Measurements from ENCODE around the gene RETN.

The RETN gene

GRCh38 chr19:7682175-7682855, 13.5 kb downstream of the RETN start:
- H3K4me3 ChIP-seq (ENCODE audit: low read depth, low read length): peak overlapping the region; percentile 99
- TF ChIP-seq, protein P1, sequence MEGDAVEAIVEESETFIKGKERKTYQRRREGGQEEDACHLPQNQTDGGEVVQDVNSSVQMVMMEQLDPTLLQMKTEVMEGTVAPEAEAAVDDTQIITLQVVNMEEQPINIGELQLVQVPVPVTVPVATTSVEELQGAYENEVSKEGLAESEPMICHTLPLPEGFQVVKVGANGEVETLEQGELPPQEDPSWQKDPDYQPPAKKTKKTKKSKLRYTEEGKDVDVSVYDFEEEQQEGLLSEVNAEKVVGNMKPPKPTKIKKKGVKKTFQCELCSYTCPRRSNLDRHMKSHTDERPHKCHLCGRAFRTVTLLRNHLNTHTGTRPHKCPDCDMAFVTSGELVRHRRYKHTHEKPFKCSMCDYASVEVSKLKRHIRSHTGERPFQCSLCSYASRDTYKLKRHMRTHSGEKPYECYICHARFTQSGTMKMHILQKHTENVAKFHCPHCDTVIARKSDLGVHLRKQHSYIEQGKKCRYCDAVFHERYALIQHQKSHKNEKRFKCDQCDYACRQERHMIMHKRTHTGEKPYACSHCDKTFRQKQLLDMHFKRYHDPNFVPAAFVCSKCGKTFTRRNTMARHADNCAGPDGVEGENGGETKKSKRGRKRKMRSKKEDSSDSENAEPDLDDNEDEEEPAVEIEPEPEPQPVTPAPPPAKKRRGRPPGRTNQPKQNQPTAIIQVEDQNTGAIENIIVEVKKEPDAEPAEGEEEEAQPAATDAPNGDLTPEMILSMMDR (IDR thresholded peaks at IDR 0.05; ENCODE audit: low read depth, low read length): no peak

GRCh38 chr19:7685546-7686445, 16.9 kb downstream of the RETN start:
- TF ChIP-seq, protein P1 (IDR thresholded peaks at IDR 0.05; ENCODE audit: low read depth, low read length): no peak
- no peak overlapping the region for H3K4me3 ChIP-seq (ENCODE audit: low read depth, low read length)

DNA sequence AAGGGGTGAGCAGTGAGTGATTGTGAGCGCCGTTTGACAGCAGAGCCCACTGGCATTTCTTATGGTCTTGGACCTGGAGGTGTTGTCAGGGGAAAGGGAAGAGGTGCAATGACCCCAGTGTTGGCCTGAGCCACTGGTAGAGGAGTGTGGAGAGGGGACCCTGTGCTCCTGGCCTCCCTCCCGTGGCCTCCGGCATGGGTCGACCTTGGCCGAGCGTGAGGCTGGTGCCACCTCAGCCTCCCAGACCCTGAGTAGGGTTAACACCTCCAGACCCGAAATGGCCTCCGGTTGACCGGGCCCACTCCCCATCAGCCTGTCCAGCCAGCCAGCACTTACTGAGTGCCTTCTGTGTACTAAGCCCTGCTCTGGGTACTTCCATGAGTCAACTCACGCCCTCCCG, 18.3 kb downstream of the RETN start:
- H3K4me3 ChIP-seq (ENCODE audit: low read depth, low read length): no peak overlapping the region
- TF ChIP-seq, protein P1 (IDR thresholded peaks at IDR 0.05; ENCODE audit: low read depth, low read length): no peak

GRCh38 chr19:7689165-7689564, 20.3 kb downstream of the RETN start:
- no peak overlapping the region for H3K4me3 ChIP-seq (ENCODE audit: low read depth, low read length)
- TF ChIP-seq, protein P1 (IDR thresholded peaks at IDR 0.05; ENCODE audit: low read depth, low read length): no peak

GRCh38 chr19:7690779-7691258, 22.0 kb downstream of the RETN start:
- TF ChIP-seq, protein P1 (IDR thresholded peaks at IDR 0.05; ENCODE audit: low read depth, low read length): no peak
- no peak overlapping the region for H3K4me3 ChIP-seq (ENCODE audit: low read depth, low read length)

GRCh38 chr19:7691497-7691896, 22.6 kb downstream of the RETN start:
- no peak overlapping the region for H3K4me3 ChIP-seq (ENCODE audit: low read depth, low read length)
- TF ChIP-seq, protein P1 (IDR thresholded peaks at IDR 0.05; ENCODE audit: low read depth, low read length): no peak

Data from WI38 (cell line).